Stimulated activated CD8-positive, alpha-beta memory T cell treated with anti-CD3 and anti-CD28 coated beads, Interleukin-4, amount 100 ng/mL, for 24 hours (primary cell): Measurements from ENCODE around the gene RALGAPA2.
"Not testable (repeated sequence)": the region's sequence is repeated elsewhere in the genome, so short reads cannot be mapped to it uniquely, and the experiment has no call there.

Experiments used
- DNase-seq: peaks from one replicate; pipeline ENCODE4 v3.0.0-alpha.2; 2020; ENCODE audit warnings: low read depth

Gene RALGAPA2

DNA sequence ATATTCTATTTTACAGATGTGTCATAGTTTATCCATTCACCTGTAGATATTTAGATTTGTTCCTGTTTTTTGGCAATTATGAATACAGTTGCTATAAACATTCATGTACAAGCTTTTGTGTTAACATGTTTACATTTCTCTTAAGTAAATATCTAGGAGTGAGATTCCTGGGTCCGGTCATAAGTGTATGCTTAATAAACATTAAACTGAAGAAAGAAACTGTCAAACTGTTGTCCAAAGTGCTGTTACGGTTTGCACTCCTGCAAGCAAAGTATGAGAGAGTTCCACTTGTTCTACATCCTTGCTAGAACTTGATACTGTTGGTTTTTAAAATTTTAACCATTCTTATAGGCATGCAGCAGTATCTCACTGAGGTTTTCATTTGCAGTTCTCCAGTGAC lies 138.6 kb downstream of the RALGAPA2 start:
- no peak for DNase-seq

DNA sequence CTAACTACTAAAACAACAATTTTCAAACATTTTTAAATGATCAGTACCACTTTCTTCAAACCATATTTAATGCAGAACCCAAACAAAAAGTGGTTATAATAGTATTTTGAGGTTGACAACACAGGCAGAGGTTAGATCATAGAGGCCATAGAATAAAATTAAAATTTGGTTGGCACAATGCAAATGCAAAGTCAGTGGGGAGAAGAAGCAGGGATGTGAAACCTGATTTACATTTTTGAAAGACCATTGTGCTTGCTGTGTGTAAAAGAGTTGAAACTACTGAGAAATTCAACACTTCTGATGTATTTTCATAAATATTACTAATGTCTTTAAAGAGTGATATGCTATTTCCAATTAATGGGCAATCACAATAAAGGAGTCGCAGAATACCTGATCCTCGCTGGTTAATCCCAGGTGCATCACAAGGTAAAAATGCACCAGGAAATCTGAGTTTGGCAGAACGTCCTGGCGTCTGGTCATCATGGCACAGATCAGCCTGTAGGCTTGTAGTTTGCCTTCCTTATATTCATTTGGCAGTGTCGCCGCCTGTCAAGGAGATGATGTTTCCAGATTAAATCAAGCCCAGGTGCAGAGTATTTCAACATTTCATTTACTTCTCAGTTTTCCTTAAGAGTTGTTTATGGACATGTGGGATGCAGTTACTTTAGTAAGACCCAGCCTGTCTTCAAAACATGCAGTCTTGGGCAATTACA lies 141.2 kb downstream of the RALGAPA2 start:
- DNase-seq, result no peak

DNA sequence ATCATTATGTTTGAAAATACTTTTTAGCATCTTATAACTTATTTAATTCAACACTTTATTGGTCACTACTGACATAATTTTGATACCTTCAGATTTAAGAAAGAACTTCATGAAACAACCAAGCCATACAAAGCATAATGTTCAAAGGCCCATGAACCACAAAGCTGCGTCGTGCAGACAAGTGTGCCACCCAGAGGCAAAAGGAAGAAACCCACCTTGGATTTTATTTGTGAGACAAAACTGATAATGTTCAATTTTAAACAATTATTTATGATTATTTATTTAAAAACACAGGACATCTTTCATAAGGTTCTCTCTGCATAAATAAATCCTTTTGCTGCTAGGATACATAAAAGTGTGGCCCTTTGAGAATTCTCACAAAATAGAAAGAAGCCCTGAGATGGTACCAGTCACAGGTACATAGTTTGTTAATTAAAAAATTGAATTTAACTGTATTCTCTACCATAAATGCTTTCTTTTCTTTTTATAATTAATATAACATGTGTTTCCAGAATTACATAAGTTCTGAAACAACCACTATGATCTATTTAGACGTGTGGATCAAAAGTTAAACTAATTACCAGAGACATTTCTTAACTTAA lies 143.7 kb downstream of the RALGAPA2 start:
- no peak for DNase-seq

DNA sequence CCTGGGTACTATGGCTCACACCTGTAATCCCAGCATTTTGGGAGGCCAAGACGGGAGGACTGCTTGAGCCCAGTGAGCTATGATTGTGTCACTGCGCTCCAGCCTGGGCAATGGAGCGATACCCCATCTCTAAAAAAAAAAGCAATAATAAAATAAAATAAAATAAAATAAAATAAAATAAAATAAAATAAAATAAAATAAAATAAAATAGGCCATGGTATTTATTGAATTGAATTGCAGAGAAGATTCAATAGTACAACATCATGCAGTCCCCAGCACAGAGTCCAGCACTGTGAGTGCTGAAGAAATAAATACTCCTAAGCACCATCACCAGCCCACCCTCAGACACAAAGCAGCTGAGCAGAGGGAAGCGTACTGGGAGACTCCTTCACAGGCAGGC lies 144.7 kb downstream of the RALGAPA2 start:
- DNase-seq, result no peak

DNA sequence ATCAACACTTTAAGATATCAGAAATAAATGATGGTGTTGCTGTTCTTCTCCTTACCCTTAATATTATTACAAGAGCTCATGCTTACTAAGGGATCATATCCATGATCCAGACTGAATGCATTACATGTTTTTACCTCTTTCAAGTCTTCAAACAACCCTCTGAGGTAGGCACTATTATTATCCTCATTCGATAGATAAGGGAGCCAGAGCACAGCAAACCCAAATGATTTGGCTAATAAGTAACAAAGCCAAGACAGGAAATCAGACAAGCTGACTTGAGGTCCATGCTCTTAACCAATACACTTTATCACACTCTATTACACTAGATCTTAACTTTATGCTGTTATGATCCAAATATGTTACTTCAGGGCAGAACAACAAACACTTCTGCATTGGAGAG lies 145.9 kb downstream of the RALGAPA2 start:
- DNase-seq, result no peak

DNA sequence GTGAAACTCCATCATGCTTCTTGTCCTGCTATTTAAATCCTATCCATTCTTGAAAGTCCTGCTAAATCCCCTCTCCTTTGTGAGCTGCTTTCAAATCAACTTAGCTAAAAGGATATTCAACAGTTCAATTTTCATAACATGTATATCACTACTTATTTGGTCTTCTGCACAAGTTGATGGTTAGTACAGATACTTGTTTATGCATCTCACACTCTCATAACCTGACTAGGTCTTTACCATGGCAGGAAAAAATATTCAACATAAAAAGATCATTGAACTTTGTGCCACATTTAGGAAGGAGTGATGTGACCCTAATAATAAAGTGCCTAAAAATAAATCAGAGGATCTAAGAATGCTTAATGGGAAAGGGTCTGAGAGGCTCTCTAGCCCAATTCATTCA lies 148.2 kb downstream of the RALGAPA2 start:
- DNase-seq, result no peak

DNA sequence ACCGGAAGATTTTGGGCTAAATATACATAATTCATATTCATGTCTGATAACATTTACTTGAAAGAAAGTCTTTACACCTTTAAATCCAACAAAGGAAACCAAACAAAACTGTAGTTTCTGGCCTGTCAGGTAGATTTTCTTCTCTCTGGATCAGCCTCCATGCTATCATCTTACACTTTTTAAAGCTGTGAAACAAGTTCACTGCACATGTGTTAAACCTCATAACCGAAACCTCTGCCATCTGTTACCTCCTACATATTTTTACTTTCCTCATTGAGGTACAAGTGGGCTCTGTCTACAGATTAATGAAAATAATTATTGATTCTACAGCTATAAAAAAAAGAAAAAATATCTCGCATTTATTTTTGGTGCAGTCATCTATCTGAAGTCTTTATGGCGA lies 149.9 kb downstream of the RALGAPA2 start:
- no peak for DNase-seq

DNA sequence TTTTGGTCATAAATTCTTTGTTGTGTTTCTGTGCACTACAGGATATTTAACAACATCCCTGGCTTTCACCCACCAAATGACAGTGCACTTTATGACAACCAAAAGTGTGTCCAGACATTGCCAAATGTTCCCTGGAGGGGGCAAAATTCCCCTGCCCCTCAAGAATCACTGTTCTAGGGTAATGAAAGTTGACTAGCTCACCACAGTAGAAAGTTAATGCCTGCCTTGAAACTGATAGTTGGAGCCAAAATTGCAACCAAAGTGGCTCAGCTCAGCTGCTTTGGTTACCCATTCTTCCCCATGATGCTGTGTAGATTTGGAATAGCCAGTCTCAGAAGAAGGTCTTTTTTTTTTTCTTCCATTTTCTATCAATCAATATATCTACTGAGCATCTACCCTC lies 150.6 kb downstream of the RALGAPA2 start:
- DNase-seq, result no peak

DNA sequence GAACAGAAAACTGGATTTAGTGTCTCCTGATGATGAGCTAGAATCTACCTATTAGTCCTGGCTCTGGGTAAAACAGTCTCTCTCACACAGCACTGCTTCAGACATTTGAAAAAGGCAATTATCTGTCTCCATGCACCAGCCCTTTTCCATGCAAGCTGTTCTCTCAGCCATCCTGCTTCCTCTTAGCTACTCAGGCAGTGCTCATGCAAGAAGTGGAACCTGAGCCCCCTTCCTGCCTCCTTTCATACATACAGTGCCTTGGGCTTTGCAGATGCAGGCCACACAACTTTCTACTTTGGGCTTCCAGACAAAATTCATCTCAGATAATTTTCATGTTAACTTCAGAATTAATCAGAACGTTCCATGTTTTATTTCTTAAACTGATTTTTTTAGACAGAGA lies 151.3 kb downstream of the RALGAPA2 start:
- DNase-seq, result no peak

DNA sequence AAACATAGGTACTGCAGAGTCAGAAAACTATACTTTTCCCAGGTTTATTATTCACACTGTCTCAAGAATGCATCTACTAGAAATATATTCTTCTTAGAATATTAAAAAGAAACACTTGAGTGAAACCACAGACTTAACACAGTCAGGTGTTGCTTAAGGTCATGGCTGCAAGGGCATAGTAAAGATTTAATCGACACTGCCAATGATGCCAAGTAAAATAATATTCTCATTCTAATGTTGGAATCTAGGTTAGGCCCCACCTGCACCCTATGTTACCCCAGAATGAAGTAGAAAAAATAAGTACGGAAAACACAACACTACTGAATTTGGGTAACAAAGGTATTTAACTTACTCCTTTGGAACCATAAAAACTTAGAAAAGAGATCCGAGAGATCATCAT lies 155.0 kb downstream of the RALGAPA2 start:
- DNase-seq, result no peak

DNA sequence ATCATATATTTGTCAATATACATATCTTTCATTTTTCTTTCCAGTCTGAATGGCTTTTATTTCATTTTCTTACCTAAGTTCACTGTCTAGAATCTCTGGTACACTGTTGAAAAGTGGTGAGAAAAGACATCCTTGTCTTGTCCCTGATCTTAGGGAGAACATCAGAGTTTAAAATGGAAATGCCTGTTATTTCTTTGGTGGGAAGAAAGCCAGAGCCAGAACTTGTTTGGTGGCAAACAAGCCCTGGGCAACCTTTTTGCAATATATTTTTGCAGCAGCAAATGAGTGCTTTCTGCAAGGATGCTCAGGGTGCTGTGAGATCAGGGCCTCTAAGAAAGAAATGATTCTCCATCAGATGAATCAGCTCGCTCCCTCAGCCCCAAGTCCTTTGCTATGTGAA lies 156.6 kb downstream of the RALGAPA2 start:
- no peak for DNase-seq

DNA sequence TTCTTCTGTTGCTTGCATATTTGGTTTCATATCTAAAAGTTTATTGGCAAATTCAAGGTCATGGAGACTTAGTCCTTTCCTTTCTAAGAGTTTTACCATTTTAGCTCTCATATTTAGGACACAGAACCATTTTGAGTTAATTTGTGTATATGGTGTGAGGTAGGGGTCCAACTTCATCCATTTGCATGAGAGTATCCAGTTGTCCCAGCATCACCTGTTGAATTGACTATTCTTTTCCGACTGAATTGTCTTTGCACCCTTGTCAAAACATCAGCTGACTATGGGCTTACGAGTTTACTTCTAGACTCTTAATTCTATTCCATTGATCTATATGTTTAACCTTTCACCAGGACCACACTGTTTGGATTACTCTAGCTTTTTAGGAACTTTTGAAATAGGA lies 157.5 kb downstream of the RALGAPA2 start:
- no peak for DNase-seq

DNA sequence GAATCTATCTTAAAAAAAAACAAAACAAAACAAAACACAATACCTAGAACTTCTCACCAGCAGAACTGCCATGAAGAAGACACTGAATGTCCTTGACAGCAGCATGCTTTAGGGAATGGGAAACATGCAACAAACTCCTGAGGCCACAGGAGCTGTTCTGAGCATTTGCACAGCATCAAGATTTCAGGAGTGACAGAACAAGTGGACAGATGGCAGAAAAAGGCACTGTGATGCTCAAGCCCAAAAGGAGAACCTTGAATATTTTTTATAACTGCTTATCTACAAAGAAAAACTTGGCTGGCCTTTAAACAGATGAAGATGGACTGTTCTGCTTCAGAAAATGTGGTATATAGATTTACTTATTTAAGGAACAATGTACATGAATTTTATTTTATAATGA lies 158.9 kb downstream of the RALGAPA2 start:
- no peak for DNase-seq

DNA sequence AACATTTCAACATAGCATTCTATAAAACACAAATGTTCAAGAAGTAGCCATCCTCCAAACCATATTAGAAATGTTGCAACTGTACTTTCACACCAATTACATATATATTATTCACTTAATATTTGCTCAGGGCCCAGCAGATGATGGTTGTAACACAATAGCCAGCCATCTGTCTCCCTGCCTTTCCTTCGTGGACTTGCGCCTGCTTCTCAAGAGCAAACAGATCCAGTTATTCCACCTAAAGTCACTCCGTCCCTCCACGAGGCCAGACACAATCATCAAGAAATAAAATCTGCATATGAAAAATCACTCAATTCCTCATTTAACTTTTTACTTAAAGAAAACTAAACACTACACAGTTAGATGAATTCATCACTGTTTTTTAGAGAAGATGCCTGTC lies 160.4 kb downstream of the RALGAPA2 start:
- no peak for DNase-seq

DNA sequence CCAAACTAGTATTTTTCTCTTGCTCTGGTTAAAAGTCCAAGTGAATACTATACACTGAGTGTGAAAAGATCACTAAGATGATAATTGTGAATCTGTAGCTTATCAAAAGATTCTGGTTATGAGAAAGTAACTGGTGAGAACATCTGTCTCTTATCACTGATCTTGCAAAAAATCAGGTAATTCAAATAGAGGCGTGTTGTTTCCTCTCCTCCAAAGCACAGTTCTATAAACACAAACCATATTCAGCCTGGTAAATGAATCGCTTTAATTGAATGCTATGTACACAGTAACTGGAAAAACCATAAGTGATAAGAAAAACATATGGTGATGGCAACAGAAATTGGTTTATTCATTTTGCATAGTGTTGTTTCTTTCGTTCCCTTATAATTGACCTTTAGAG lies 161.0 kb downstream of the RALGAPA2 start:
- no peak for DNase-seq

DNA sequence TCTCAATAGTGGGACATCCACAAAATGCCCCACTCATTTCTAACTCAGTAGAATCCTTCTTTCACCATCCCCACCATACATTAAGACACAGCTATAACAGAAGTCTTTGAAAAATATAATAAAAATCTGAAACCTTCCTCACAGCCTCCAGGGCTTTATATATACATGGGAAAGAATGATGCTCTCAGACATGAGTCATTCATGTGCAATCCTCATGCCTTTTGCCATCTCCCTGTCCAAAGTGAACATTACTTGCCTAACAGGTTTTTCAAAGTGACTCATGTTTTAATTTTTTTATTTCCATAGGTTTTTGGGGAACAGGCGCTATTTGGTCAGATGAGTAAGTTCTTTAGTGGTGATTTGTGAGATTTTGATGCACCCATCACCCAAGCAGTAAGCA lies 162.7 kb downstream of the RALGAPA2 start:
- DNase-seq, result no peak

DNA sequence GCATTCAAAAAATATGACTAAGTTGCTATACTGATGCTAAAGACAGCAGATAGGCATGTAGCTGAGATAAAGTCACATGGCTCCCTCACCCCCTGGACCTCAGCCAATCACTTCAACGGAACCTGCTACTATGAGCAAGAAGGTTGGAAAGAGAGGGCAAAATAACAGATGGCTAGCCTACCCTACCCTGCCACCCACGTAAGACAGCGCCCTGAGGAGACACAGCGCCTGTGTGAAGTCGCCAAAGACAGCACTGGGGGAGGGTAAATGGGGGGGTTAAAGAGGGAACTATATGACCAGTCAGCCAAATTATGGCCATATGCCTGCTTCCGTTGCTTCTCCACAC lies 163.2 kb downstream of the RALGAPA2 start:
- DNase-seq, result no peak

DNA sequence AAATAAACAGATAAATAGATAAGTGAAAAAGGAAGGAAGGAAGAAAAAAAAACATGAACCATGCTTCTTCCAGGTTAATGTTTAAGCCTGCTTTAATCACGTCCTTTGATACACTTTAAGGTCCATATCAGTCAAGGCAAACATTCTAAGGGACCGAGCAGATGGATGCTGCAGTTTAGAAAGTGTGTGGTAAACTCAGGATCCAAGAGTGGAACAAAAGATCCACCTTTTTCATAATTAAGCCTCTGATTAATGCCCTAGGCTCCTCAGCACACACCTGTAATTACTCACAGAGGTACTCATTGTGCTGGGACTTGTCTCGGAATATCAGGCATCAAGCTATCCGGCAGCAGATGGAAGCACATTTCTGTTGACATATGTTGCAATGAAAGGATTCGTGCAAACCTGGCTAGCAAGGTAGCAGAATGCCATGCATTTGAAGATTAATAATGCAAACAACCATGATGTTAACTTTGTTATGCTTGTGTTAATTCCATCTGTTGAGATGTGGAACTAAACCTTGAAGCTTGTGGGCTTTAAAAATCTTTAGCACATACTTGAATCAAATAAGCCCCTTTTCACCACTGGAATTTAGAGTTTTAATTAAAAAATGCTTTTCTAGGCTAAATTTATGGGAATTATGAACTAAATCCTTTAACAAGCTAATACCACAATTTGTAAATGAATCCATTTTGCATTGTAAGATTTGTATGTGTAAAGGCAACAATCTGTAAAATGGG lies 163.7 kb downstream of the RALGAPA2 start:
- no peak for DNase-seq

DNA sequence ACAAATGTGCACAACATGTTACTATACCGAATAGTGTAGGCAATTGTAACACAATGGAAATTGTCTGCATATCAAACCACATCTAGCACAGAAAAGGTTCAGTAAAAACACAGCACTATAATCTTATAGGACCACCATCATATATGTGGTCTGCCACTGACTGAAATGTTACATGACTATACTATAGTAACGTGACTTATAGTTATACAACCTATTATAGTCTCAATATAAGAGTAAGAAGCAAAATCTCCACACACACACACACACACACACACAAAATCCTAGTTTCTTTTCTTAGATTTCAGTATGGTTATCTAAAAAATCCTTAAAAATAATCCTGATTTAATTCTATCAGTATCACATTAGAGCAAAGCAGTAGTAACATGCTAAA lies 164.6 kb downstream of the RALGAPA2 start:
- no peak for DNase-seq

DNA sequence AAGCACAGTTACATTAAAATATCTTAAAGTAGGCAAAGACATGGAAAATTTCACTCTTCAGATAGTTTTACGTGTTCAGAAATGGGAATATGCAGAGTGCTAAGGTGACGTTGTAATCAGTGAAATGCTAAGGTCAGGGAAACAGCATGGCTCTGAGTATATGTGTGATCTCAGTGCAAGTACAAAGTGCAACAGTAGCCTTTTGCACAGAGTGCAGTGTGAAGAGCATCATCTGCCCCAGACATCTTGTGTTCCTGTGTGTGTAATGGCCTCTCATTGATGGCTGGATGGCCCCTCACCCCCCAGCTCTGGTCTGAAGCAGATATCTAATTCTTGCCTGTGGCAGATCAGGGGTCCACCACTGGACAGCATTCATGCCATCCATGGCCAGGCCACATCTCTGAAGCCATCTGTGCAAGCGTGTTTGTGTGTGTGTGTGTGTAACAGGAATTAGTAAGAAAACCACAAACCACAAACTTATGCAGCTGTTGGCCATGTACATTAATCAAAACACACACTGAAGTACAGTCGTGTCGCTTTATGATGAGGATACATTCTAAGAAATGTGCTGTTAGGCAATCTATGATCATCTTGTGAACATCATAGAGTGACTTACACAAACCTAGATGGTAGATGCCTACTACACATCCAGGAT lies 165.1 kb downstream of the RALGAPA2 start:
- DNase-seq, result no peak

DNA sequence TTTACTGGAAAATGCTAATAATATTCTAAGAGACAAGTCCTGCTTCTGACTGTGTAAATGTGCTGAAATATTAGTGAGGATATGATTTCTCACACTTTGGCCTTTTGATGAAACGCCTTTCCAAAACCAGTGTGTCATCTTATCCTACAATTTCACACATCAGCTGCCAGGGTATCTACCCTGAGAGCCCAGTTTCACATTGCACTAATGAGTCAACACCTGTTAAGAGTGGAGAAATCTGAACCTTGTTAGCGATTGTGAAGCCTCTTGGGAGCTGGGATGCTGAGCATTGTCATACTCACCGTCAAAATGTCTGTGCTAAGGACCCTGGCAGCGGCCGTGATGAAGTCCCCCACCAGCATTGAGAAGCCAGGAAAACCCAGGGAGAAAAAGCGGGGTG lies 166.0 kb downstream of the RALGAPA2 start:
- no peak for DNase-seq

DNA sequence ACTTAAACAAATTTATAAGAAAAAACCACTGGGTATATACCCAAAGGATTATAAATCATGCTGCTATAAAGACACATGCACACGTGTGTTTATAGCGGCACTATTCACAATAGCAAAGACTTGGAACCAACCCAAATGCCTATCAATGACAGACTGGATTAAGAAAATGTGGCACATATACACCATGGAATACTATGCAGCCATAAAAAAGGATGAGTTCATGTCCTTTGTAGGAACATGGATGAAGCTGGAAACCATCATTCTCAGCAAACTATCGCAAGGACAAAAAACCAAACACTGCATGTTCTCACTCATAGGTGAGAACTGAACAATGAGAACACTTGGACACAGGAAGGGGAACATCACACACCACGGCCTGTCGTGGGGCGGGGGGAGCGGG lies 169.1 kb downstream of the RALGAPA2 start:
- not testable (repeated sequence) for DNase-seq
